RWPE2 (cell line): ENCODE data around the gene PTPRN2.

ENCODE experiments used
- ATAC-seq: fragments of 200-7000 bp; cut with Tn5 transposase; 3 replicates; pipeline ENCODE4 v1.9.1; 2021; ENCODE audit warnings: low read depth
- DNase-seq: peaks from one replicate; pipeline ENCODE4 v3.0.0-alpha.2; 2020; ENCODE audit warnings: low spot score
- H3K27ac ChIP-seq: fragments of 450-650 bp; 2 replicates; pipeline ENCODE4 v1.5.1; 2017; ENCODE audit warnings: mild to moderate bottlenecking; ENCODE audit not compliant: poor library complexity, severe bottlenecking
- H3K27me3 ChIP-seq: fragments of 250-450 bp; sonication (Bioruptor Pico); 2 replicates; pipeline ENCODE4 v1.5.1; 2021; ENCODE audit warnings: mild to moderate bottlenecking, moderate library complexity; ENCODE audit not compliant: insufficient read depth, poor library complexity, severe bottlenecking
- H3K36me3 ChIP-seq: fragments of 250-450 bp; sonication (Bioruptor Pico); 2 replicates; pipeline ENCODE4 v1.5.1; 2020; ENCODE audit warnings: low read depth, mild to moderate bottlenecking, moderate library complexity
- H3K4me1 ChIP-seq: fragments of 250-450 bp; sonication (Bioruptor Pico); 2 replicates; pipeline ENCODE4 v1.5.1; 2021; ENCODE audit warnings: mild to moderate bottlenecking, moderate library complexity; ENCODE audit not compliant: insufficient read depth, poor library complexity, severe bottlenecking
- H3K4me3 ChIP-seq: fragments of 250-450 bp; sonication (Bioruptor Pico); 2 replicates; pipeline ENCODE4 v1.5.1; 2021; ENCODE audit warnings: mild to moderate bottlenecking, moderate library complexity; ENCODE audit not compliant: severe bottlenecking
- H3K9me3 ChIP-seq: fragments of 250-450 bp; sonication (Bioruptor Pico); 2 replicates; pipeline ENCODE4 v1.5.1; 2021; ENCODE audit warnings: mild to moderate bottlenecking, moderate library complexity; ENCODE audit not compliant: severe bottlenecking
- CTCF ChIP-seq: fragments of 450-650 bp; IDR thresholded peaks from one replicate; pipeline ENCODE4 v1.5.1; 2017; ENCODE audit warnings: mild to moderate bottlenecking, moderate library complexity; ENCODE audit not compliant: poor library complexity, severe bottlenecking

PTPRN2 gene

GRCh38 chr7:158247758-158248487, 339.7 kb downstream of the PTPRN2 start:
- Histone ChIP-seq H3K4me3 (no peak overlapping the region), H3K36me3 (no peaks in the 10 kb centered on the region), H3K27ac (no peak overlapping the region), H3K4me1 (no peaks in the 10 kb centered on the region), H3K9me3 (peaks cover 8% of the 10 kb centered on the region), H3K27me3 (no peaks in the 10 kb centered on the region)
- no peak for TF ChIP-seq CTCF
- DNase-seq (no peak), ATAC-seq (no peak)

GRCh38 chr7:158246960-158247673, 340.5 kb downstream of the PTPRN2 start:
- no peak for TF ChIP-seq CTCF
- ATAC-seq (no peak), DNase-seq (no peak)
- H3K9me3 ChIP-seq: peaks cover 8% of the 10 kb centered on the region
- H3K4me3 ChIP-seq: no peak overlapping the region
- no peak overlapping the region for H3K27ac ChIP-seq
- no peaks in the 10 kb centered on the region for H3K4me1 ChIP-seq
- no peaks in the 10 kb centered on the region for H3K36me3 ChIP-seq
- no peaks in the 10 kb centered on the region for H3K27me3 ChIP-seq

GRCh38 chr7:158246272-158246959, 341.2 kb downstream of the PTPRN2 start:
- Histone ChIP-seq H3K27ac (no peak overlapping the region), H3K4me1 (no peaks in the 10 kb centered on the region), H3K9me3 (peaks cover 8% of the 10 kb centered on the region), H3K27me3 (no peaks in the 10 kb centered on the region), H3K4me3 (no peak overlapping the region), H3K36me3 (no peaks in the 10 kb centered on the region)
- no peak for DNase-seq
- ATAC-seq: no peak
- no peak for TF ChIP-seq CTCF

GRCh38 chr7:158245724-158246041, 341.9 kb downstream of the PTPRN2 start:
- ATAC-seq (no peak), DNase-seq (no peak)
- Histone ChIP-seq H3K9me3 (peaks cover 8% of the 10 kb centered on the region), H3K27me3 (no peaks in the 10 kb centered on the region), H3K36me3 (no peaks in the 10 kb centered on the region), H3K4me3 (no peak overlapping the region), H3K27ac (no peak overlapping the region), H3K4me1 (no peaks in the 10 kb centered on the region)
- no peak for TF ChIP-seq CTCF
